IgD-negative memory B cell (primary cell): ENCODE measurements around the gene FBXL16. TPM values are rescaled to one million over a fixed set of nuclear protein-coding genes. Genes with fewer than 3 reads are reported as not detected.

Experiments used
- polyA plus RNA-seq: library from polyadenylated mRNA; unstranded; fragments of 300-500 nt; fragmentation: Illumina TruSeq; gene quantifications from one replicate; pipeline ENCODE4 v1.2.3, GENCODE V29; 2021

The FBXL16 gene
- polyA plus RNA-seq, 1 donor from 2014 or later, result 4.4 TPM

Other genes with a start within 250 kb of the FBXL16 start
- 9.1 TPM for gene CAPN15, start 178.1 kb downstream of the FBXL16 start, polyA plus RNA-seq
- not detected for gene PRR35, start 145.4 kb downstream of the FBXL16 start, polyA plus RNA-seq
- gene NHLRC4, start 138.8 kb downstream of the FBXL16 start, polyA plus RNA-seq, result 4.5 TPM
- gene PIGQ, start 135.8 kb downstream of the FBXL16 start, polyA plus RNA-seq, result 18.9 TPM
- 14.7 TPM for gene RAB40C, start 115.7 kb downstream of the FBXL16 start, polyA plus RNA-seq
- not detected for gene WFIKKN1, start 74.8 kb downstream of the FBXL16 start, polyA plus RNA-seq
- 81.0 TPM for gene METTL26, start 69.5 kb downstream of the FBXL16 start, polyA plus RNA-seq
- gene MCRIP2, start 64.0 kb downstream of the FBXL16 start, polyA plus RNA-seq, result 52.8 TPM
- gene WDR90, start 56.4 kb downstream of the FBXL16 start, polyA plus RNA-seq, result 0.54 TPM
- 42.7 TPM for gene RHOT2, start 37.7 kb downstream of the FBXL16 start, polyA plus RNA-seq
- 1.1 TPM for gene RHBDL1, start 30.1 kb downstream of the FBXL16 start, polyA plus RNA-seq
- gene STUB1, start 25.4 kb downstream of the FBXL16 start, polyA plus RNA-seq, result 137 TPM
- gene JMJD8, start 21.5 kb downstream of the FBXL16 start, polyA plus RNA-seq, result 51.0 TPM
- gene WDR24, start 15.4 kb downstream of the FBXL16 start, polyA plus RNA-seq, result 15.1 TPM
- gene METRN, start 9.3 kb upstream of the FBXL16 start, polyA plus RNA-seq, result 2.8 TPM
- 84.7 TPM for gene ANTKMT, start 15.3 kb upstream of the FBXL16 start, polyA plus RNA-seq
- 0.74 TPM for gene CCDC78, start 20.6 kb upstream of the FBXL16 start, polyA plus RNA-seq
- gene HAGHL, start 21.3 kb upstream of the FBXL16 start, polyA plus RNA-seq, result 10.0 TPM
- 29.4 TPM for gene CIAO3, start 35.2 kb upstream of the FBXL16 start, polyA plus RNA-seq
- gene MSLN, start 54.9 kb upstream of the FBXL16 start, polyA plus RNA-seq, result not detected
- 39.5 TPM for gene RPUSD1, start 82.6 kb upstream of the FBXL16 start, polyA plus RNA-seq
- gene CHTF18, start 82.8 kb upstream of the FBXL16 start, polyA plus RNA-seq, result 4.9 TPM
- not detected for gene GNG13, start 94.9 kb upstream of the FBXL16 start, polyA plus RNA-seq